Measurements from ENCODE around the gene NGRN.

Gene NGRN

DNA sequence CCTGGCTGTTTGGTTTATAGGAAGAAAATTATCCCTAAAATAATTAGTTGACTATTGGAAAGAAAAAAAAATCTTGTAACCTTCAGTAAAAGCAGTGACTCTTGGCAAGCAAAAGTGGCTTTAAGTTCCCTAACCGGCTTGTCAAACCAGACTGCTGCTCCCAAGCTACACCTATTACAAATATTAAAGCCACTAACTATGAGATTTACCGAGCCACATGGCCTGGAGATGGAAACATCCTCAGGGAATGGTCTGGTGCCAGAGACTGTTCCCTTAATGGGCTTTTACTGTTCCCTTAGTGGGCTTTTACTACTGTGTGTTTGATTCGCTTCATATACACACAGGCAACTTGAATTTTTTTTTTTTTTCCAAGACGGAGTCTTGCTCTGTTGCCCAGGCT, 50.7 kb downstream of the NGRN start:
- H3K4me3 ChIP-seq (ENCODE audit: low read depth, low read length): no peak overlapping the region

DNA sequence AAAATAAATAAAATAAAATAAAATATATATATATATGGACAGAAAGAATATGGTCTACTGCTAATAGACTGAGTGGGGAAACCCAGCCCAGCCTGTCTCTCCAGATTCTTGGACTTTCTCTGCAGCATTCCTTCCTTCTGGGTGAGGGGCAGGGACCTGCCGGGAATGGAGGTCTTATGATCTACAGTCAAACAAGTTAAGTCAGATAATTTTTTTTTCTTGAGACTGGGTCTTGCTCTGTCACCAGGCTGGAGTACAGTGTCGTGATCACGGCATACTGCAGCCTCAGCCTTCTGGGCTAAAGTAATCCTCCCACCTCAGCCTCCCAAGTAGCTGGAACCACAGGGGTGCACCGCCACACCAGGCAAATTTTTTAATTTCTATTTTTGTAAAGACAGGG, 53.1 kb downstream of the NGRN start:
- no peak for TF ChIP-seq MYC (IDR thresholded peaks at IDR 0.05; ENCODE audit: low read depth, low read length)
- TF ChIP-seq, protein P1, sequence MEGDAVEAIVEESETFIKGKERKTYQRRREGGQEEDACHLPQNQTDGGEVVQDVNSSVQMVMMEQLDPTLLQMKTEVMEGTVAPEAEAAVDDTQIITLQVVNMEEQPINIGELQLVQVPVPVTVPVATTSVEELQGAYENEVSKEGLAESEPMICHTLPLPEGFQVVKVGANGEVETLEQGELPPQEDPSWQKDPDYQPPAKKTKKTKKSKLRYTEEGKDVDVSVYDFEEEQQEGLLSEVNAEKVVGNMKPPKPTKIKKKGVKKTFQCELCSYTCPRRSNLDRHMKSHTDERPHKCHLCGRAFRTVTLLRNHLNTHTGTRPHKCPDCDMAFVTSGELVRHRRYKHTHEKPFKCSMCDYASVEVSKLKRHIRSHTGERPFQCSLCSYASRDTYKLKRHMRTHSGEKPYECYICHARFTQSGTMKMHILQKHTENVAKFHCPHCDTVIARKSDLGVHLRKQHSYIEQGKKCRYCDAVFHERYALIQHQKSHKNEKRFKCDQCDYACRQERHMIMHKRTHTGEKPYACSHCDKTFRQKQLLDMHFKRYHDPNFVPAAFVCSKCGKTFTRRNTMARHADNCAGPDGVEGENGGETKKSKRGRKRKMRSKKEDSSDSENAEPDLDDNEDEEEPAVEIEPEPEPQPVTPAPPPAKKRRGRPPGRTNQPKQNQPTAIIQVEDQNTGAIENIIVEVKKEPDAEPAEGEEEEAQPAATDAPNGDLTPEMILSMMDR (IDR thresholded peaks at IDR 0.05; ENCODE audit: low read depth, low read length): no peak
- TF ChIP-seq, protein P2, sequence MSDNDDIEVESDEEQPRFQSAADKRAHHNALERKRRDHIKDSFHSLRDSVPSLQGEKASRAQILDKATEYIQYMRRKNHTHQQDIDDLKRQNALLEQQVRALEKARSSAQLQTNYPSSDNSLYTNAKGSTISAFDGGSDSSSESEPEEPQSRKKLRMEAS (IDR thresholded peaks at IDR 0.05; ENCODE audit: low read depth, low read length): no peak
- TF ChIP-seq POLR2A (IDR thresholded peaks at IDR 0.05; ENCODE audit: extremely low read depth, insufficient read length): no peak
- DNase-seq (ENCODE audit: low read depth): no peak

More for the DNA sequence above, 50.7 kb downstream of the NGRN start:
- no peak for TF ChIP-seq POLR2A (IDR thresholded peaks at IDR 0.05; ENCODE audit: extremely low read depth, insufficient read length)
- DNase-seq (ENCODE audit: low read depth): no peak

DNA sequence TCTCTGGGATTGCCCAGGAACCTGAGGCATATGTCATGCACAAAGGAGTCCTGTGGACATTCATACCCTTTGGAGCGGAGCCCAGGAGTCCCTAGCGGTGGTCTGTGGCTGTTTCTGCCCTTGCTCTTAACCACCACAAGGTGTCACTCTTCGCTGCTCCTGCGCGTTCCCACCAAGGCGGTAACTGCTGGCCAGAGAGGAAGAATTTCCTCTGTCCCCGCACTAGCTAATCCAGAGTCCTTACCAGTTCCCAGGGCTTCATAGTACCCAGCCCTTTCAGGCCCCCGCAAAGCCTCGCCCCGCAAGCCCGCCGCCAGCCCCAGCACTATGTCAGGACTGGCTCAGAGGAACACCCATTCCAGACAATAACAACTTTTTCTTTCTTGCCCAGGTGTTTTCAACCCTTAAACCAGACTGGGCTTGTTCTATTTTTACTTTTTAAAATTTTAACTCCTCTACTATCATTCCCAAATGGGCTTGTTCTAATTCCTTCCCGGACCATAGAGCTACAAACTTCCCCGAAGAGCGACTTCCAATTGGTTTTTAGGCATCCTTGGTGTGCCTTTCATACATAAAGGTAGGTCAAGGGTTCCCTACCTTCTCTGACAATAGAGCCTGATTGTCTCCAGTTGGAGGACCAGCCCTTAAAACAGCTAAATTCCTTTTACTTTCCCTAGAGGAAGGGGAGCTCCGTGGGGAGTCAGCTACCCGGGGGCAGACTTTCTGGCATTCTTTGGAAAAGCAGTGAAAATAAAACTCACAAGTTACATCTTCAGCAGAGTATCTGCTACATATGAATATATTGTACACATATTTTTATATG, 54.8 kb downstream of the NGRN start:
- DNase-seq (ENCODE audit: low read depth): peak; percentile 90
- H3K4me3 ChIP-seq (ENCODE audit: low read depth, low read length): no peak overlapping the region
- 0 out of 2 replicates have a peak, but pooled peaks have one; percentile 28 for TF ChIP-seq MYC (IDR thresholded peaks at IDR 0.05; ENCODE audit: low read depth, low read length)
- TF ChIP-seq, protein P1 (IDR thresholded peaks at IDR 0.05; ENCODE audit: low read depth, low read length): peak; percentile 99
- TF ChIP-seq, protein P2 (IDR thresholded peaks at IDR 0.05; ENCODE audit: low read depth, low read length): peak; percentile 42; the same call in 1 of the 2 replicates
- no peak for TF ChIP-seq POLR2A (IDR thresholded peaks at IDR 0.05; ENCODE audit: extremely low read depth, insufficient read length)

More for the DNA sequence above, 53.1 kb downstream of the NGRN start:
- no peak overlapping the region for H3K4me3 ChIP-seq (ENCODE audit: low read depth, low read length)

DNA sequence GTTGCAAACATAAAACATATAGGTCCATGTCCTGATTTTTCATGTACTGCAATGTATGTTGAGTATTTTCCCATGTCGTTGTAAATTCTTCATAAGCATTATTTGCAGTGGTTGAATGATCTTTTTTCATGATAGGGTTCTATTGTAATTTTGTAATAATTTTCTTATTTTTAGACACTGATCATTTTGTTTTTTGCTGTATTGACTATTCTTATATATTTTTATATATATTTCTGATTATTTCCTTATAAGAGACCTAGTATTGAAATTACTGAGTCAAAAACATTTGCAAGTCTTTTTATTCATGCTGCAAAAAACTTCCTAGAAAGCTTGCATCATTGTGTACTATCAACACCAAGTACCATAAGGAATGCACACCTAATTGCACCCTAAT, 55.4 kb downstream of the NGRN start:
- TF ChIP-seq, protein P2 (IDR thresholded peaks at IDR 0.05; ENCODE audit: low read depth, low read length): no peak
- TF ChIP-seq, protein P1 (IDR thresholded peaks at IDR 0.05; ENCODE audit: low read depth, low read length): no peak
- no peak for TF ChIP-seq MYC (IDR thresholded peaks at IDR 0.05; ENCODE audit: low read depth, low read length)
- no peak for DNase-seq (ENCODE audit: low read depth)
- H3K4me3 ChIP-seq (ENCODE audit: low read depth, low read length): no peak overlapping the region

All from NB4 (cell line).